ENCODE results near the gene ADAM33. TPM values are rescaled to one million over a fixed set of nuclear protein-coding genes. Genes with fewer than 3 reads are reported as not detected.

ADAM33 gene
- total RNA-seq, 2 experiments from 2014 or later = not detected

GRCh38 chr20:3680701-3681351 lies 984 bp downstream of the ADAM33 start:
- intact Hi-C loops (cut with micrococcal nuclease) = loop anchor here (1.0 kb wide), 1 partner anchor 7 kb away; no protein-coding TSS in a partner anchor
- Mint-ChIP-seq H3K36me3 (ENCODE audit: low read depth) (no peaks in the 10 kb centered on the region), H3K27me3 (ENCODE audit: low read depth) (peaks cover 46% of the 10 kb centered on the region)

DNA sequence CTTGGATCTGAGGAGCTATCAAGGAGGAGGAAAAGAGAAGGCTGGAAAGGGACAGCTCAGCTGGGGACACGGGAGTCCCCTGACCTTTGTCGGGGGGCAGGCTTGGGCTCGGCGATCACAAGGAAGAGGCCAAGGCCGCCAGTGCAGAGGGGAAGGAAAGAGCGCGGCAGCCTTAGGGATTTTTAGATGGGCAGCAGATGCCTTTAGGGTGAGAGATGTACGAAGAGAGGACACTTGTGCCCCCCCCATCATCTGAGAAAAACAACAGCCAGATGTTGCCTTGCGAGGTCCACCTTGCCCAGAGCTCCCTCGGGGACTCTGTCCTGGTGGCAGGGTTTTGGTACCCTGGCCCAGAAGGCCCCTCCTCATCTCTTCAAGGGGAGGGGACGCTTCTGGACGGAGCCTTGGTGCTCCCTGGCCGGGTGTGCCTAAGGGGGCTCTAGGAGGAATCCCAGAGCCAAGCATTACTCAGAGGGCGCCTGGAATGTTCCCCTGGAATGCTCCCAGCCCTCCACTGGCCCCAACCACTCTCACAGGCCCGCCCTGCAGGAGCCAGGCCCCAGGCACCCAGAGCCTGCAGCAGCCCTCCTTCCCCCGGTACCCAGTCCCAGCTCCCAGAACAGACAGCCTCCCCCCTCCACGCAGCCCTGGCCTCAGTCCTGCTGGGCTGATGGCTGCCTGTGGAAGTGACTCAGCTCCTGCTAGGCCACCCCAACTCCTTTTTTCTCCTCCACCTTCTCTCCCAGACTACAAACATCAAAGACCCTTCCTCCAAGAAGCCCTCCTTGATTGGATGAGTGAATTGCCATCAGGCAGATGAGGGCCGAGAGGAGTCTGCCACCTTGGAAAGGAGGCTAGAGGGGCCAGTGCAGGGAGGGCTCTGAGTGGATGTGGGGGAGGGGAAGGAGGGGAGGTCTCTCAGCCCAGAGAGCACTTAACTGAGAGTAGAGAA lies 1.8 kb downstream of the ADAM33 start:
- H3K4me1 Mint-ChIP-seq (ENCODE audit: low read depth) = no peaks in the 10 kb centered on the region
- CTCF ChIA-PET = interaction anchor here (0.9 to 1.0 kb wide), 2 partner anchors 16 to 31 kb away, joined by 3 read pairs; no protein-coding TSS in a partner anchor

More at GRCh38 chr20:3680701-3681351, 984 bp downstream of the ADAM33 start:
- Mint-ChIP-seq H3K4me3 (no peak overlapping the region), H3K9me3 (no peaks in the 10 kb centered on the region), H3K27ac (no peak overlapping the region), H3K4me1 (ENCODE audit: low read depth) (no peaks in the 10 kb centered on the region)
- no peak for DNase-seq
- CTCF ChIA-PET = interaction anchor here (1.0 kb wide), 2 partner anchors 17 to 30 kb away, joined by 3 read pairs; no protein-coding TSS in a partner anchor

GRCh38 chr20:3678856-3679720 lies 2.7 kb downstream of the ADAM33 start:
- H3K27ac Mint-ChIP-seq = no peak overlapping the region
- no peaks in the 10 kb centered on the region for H3K9me3 Mint-ChIP-seq
- no peak overlapping the region for H3K4me3 Mint-ChIP-seq
- CTCF ChIA-PET = interaction anchor here (0.9 to 3.2 kb wide), 4 partner anchors 17 to 90 kb away, joined by 3 to 46 read pairs (median 4); no protein-coding TSS in a partner anchor
- intact Hi-C loops (cut with micrococcal nuclease) = loop anchor here (10.0 kb wide), 1 partner anchor 114 kb away; no protein-coding TSS in a partner anchor
- peaks cover 1% of the 10 kb centered on the region for H3K4me1 Mint-ChIP-seq (ENCODE audit: low read depth)
- H3K27me3 Mint-ChIP-seq (ENCODE audit: low read depth) = peaks cover 51% of the 10 kb centered on the region
- no peak for DNase-seq
- no peaks in the 10 kb centered on the region for H3K36me3 Mint-ChIP-seq (ENCODE audit: low read depth)

More for the DNA sequence above, 1.8 kb downstream of the ADAM33 start:
- intact Hi-C loops (cut with micrococcal nuclease) = loop anchor here (1.0 to 10.0 kb wide), 2 partner anchors 8 to 115 kb away; no protein-coding TSS in a partner anchor
- Mint-ChIP-seq H3K27ac (no peak overlapping the region), H3K4me3 (no peak overlapping the region), H3K27me3 (ENCODE audit: low read depth) (peaks cover 49% of the 10 kb centered on the region), H3K9me3 (no peaks in the 10 kb centered on the region), H3K36me3 (ENCODE audit: low read depth) (no peaks in the 10 kb centered on the region)
- no peak for DNase-seq

- intact Hi-C loops (cut with micrococcal nuclease) = loop anchor here (10.0 kb wide), 1 partner anchor 113 kb away; no protein-coding TSS in a partner anchor
- Mint-ChIP-seq H3K4me1 (ENCODE audit: low read depth) (peaks cover 1% of the 10 kb centered on the region), H3K27me3 (ENCODE audit: low read depth) (peaks cover 47% of the 10 kb centered on the region), H3K4me3 (no peak overlapping the region), H3K27ac (no peak overlapping the region), H3K9me3 (no peaks in the 10 kb centered on the region), H3K36me3 (ENCODE audit: low read depth) (no peaks in the 10 kb centered on the region)
- DNase-seq = no peak
- CTCF ChIA-PET = interaction anchor here (1.0 to 3.2 kb wide), 5 partner anchors 18 to 397 kb away, joined by 3 to 46 read pairs (median 4); no protein-coding TSS in a partner anchor
Measured at GRCh38 chr20:3678198-3678597, 3.6 kb downstream of the ADAM33 start.

DNA sequence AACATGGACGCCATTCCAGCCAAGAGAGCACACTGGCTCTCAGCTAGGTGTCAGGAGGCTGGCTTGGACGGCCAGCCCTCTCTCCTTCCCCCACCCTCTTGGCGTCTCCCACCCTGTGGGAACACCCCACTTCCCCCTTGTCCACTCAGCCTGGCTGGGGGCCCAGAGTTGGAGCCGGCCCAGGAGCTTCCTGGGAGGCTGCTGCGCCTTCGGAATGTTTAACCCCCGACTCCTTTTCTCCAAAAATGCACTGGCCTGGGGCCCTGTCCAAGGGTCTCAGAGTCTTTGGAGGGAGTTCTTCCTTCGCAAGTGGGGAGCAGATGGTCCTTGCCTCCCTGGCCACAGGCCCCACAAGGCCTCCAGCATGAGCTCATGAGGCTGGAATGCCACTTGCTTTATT lies 4.1 kb downstream of the ADAM33 start:
- peaks cover 1% of the 10 kb centered on the region for H3K4me1 Mint-ChIP-seq (ENCODE audit: low read depth)
- no peaks in the 10 kb centered on the region for H3K9me3 Mint-ChIP-seq
- no peak overlapping the region for H3K4me3 Mint-ChIP-seq
- no peak overlapping the region for H3K27ac Mint-ChIP-seq
- CTCF ChIA-PET = interaction anchor here (1.0 to 3.2 kb wide), 6 partner anchors 19 to 458 kb away, joined by 3 to 46 read pairs (median 4); no protein-coding TSS in a partner anchor
- H3K27me3 Mint-ChIP-seq (ENCODE audit: low read depth) = peaks cover 49% of the 10 kb centered on the region
- DNase-seq = no peak
- H3K36me3 Mint-ChIP-seq (ENCODE audit: low read depth) = no peaks in the 10 kb centered on the region
- intact Hi-C loops (cut with micrococcal nuclease) = loop anchor here (2.0 to 10.0 kb wide), 2 partner anchors 75 to 113 kb away; no protein-coding TSS in a partner anchor

DNA sequence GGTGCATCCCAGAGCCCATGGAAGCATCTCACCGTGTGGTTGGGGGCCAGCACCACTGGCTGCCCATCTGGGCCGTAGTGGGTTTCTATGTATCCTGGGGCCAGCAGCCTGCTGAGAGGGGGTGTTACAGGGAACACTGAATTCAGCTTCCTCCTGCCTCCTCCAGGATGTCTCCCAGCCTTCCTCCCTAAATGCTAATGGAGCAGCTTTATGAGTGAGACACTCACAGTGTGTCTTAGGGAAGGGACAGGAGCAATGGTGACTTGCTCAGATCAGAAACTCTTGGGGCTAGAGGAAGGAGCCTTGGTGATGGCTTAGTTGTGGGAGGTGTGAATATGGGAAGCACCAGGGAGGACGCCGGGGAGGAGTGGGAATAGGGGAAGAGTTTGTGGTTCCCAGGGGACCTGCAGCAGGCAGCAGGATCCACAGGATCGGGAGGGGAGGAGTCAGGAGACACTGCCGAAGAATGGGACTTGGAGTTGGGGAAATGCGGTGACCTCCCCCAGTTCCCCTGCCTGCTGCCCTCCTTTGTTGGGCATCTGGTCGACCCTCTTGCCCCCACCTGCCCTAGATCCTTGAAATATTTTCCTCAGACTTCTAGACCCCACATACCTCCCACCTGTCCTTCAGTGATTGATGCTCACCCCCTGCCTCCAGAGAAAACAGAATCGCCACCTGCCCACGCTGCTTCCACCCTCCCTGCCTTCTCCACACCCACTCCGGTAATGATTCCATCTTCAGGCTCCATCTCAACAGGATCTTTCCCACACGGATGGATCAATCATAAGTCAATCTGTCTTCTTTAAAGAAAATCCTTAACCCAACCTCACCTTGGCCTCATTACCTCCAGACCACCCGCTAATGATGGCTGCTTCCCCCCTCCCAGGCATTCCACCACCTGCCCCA lies 6.6 kb downstream of the ADAM33 start:
- no peak for DNase-seq
- Mint-ChIP-seq H3K27me3 (ENCODE audit: low read depth) (peaks cover 41% of the 10 kb centered on the region), H3K9me3 (no peaks in the 10 kb centered on the region), H3K4me1 (ENCODE audit: low read depth) (peaks cover 1% of the 10 kb centered on the region), H3K4me3 (no peak overlapping the region), H3K27ac (no peak overlapping the region), H3K36me3 (ENCODE audit: low read depth) (no peaks in the 10 kb centered on the region)
- intact Hi-C loops (cut with micrococcal nuclease) = loop anchor here (10.0 kb wide), 1 partner anchor 110 kb away; no protein-coding TSS in a partner anchor
- CTCF ChIA-PET = interaction anchor here (1.0 to 1.7 kb wide), 4 partner anchors 9 to 50 kb away, joined by 3 to 7 read pairs (median 4); no protein-coding TSS in a partner anchor

DNA sequence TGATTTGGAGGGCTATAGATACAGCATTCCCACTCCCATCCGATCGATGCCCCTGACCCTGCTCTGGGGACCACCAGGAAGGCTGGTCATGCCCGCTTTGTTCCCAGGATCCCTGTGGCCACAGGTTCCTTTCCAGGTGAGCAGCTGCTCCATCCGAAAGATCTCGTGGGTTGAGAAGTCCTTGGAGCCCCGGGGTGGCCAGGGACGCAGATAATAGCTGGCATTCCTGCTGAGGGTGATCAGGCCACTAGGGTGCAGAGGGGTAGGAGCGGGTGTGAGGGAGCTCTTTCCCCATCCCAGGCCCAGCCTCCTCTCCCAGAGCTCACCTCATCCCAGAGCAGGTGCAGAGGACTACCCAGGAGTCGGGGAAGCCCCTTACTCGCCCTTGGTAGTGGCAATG lies 7.4 kb downstream of the ADAM33 start:
- no peak overlapping the region for H3K27ac Mint-ChIP-seq
- intact Hi-C loops (cut with micrococcal nuclease) = loop anchor here (10.0 kb wide), 1 partner anchor 110 kb away; no protein-coding TSS in a partner anchor
- H3K27me3 Mint-ChIP-seq (ENCODE audit: low read depth) = peaks cover 41% of the 10 kb centered on the region
- H3K9me3 Mint-ChIP-seq = no peaks in the 10 kb centered on the region
- H3K4me1 Mint-ChIP-seq (ENCODE audit: low read depth) = peaks cover 1% of the 10 kb centered on the region
- DNase-seq = no peak
- no peaks in the 10 kb centered on the region for H3K36me3 Mint-ChIP-seq (ENCODE audit: low read depth)
- CTCF ChIA-PET = interaction anchor here (1.0 to 1.1 kb wide), 3 partner anchors 9 to 37 kb away, joined by 3 to 4 read pairs (median 4); no protein-coding TSS in a partner anchor
- H3K4me3 Mint-ChIP-seq = no peak overlapping the region

DNA sequence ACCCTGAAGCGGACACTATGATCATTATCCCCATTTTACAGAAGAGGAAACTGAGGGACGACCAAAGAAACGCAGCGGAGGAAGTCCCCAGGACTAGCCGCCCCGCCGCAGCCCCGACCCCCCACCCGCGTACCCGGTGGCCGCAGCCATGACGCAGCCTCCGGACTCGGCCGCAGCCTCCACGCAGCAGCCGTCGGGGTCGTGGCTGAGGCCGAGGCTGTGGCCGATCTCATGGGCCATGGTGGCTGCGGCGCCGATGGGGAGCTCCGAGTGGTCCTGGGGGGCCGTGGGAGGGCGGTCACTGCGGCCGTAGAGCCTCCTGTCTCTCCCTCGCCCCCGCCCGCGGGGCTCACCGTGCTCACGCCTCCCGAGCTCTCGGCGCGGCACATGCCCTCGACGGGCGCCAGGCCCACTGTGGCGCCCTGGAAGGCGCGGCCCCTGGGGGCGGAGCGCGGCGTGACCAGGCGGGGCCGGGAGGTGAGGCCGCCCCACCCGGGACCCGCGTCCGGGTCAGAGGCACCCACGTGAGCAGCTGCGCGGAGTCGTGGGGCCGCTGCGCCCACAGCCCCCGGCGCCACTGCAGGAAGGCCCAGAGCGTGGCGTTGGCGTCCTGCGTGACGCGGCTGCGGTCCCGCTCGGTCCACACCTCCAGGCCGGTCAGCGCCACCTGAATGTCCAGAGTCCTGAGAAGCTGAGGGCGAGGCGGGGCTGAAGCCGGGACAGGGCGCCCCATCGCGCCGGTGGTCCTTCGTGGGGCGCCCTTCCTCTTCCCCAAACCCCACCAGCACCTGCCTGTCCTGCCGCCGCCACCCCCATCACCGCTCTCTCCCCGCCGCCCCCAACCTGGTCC lies 8.4 kb downstream of the ADAM33 start:
- Mint-ChIP-seq H3K4me3 (no peak overlapping the region), H3K4me1 (ENCODE audit: low read depth) (peaks cover 1% of the 10 kb centered on the region), H3K36me3 (ENCODE audit: low read depth) (no peaks in the 10 kb centered on the region), H3K9me3 (no peaks in the 10 kb centered on the region), H3K27ac (no peak overlapping the region), H3K27me3 (ENCODE audit: low read depth) (peaks cover 38% of the 10 kb centered on the region)
- DNase-seq = no peak
- intact Hi-C loops (cut with micrococcal nuclease) = loop anchor here (10.0 kb wide), 1 partner anchor 109 kb away; no protein-coding TSS in a partner anchor
- CTCF ChIA-PET = interaction anchor here (1.0 to 1.2 kb wide), 3 partner anchors 18 to 68 kb away, joined by 3 to 4 read pairs (median 4); no protein-coding TSS in a partner anchor

GRCh38 chr20:3672547-3673171 lies 9.2 kb downstream of the ADAM33 start:
- peaks cover 38% of the 10 kb centered on the region for H3K27me3 Mint-ChIP-seq (ENCODE audit: low read depth)
- no peak for DNase-seq
- H3K36me3 Mint-ChIP-seq (ENCODE audit: low read depth) = no peaks in the 10 kb centered on the region
- peaks cover 1% of the 10 kb centered on the region for H3K4me1 Mint-ChIP-seq (ENCODE audit: low read depth)
- intact Hi-C loops (cut with micrococcal nuclease) = loop anchor here (10.0 kb wide), 1 partner anchor 108 kb away; no protein-coding TSS in a partner anchor
- CTCF ChIA-PET = interaction anchor here (0.6 to 1.2 kb wide), 2 partner anchors 27 to 69 kb away, joined by 3 to 4 read pairs; no protein-coding TSS in a partner anchor
- no peak overlapping the region for H3K4me3 Mint-ChIP-seq
- no peaks in the 10 kb centered on the region for H3K9me3 Mint-ChIP-seq
- no peak overlapping the region for H3K27ac Mint-ChIP-seq

All from activated naive CD4-positive, alpha-beta T cell treated with anti-CD3 and anti-CD28 coated beads for 36 hours (primary cell).